ENCODE data around the gene MARK4.

DNA sequence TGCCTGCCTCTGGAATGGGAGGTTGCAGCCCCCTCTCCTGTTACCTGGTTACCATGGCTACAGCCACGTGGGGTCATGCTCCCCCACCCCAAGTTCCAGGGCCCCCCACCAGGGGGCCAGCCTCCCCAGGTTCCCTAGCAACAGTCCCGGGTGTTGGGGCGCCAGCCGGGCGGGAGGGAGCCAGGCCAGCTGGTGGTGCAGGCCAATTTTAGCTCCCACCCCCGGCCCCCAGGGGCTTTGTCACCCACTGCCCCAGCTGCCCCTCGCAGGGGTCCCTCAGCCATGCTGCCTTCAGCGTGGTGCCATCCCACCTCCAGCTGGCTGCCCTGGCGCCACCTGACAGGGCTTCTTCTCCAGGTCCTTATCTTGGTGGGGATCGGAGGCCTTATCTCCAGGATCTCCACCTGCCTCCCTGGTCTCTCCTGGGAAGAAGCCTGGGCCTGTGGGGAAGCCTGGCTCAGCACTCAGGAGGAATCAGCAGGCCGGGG, 3.0 kb downstream of the MARK4 start:
- TF ChIP-seq EZH2 (IDR thresholded peaks at IDR 0.05; ENCODE audit: insufficient read depth, poor library complexity, severe bottlenecking) (no peak), EZH2phosphoT487 (IDR thresholded peaks at IDR 0.05; ENCODE audit: insufficient read depth, low read depth) (no peak)

Data from GM23248 (cell line).